Muscle of leg (tissue), 11 donors: Measurements from ENCODE around the gene CARMIL1. TPM values are rescaled to one million over a fixed set of nuclear protein-coding genes. Genes with fewer than 3 reads are reported as not detected.
"Not testable (repeated sequence)": the region's sequence is repeated elsewhere in the genome, so short reads cannot be mapped to it uniquely, and the experiment has no call there.

Source experiments
- DNase-seq: peaks from one replicate; pipeline ENCODE4 v3.0.0; 2013
- H3K27ac ChIP-seq: one replicate; pipeline ENCODE4 v1.5.1; 2013; ENCODE audit warnings: mild to moderate bottlenecking, low read length, control low read depth
- H3K27me3 ChIP-seq: one replicate; pipeline ENCODE4 v1.6.1; 2013; ENCODE audit warnings: low read length; ENCODE audit not compliant: control insufficient read depth, insufficient read depth
- H3K36me3 ChIP-seq: one replicate; pipeline ENCODE4 v1.6.1; 2013; ENCODE audit warnings: low read length; ENCODE audit not compliant: control insufficient read depth, insufficient read depth
- H3K4me1 ChIP-seq: one replicate; pipeline ENCODE4 v1.6.1; 2013; ENCODE audit warnings: low read length; ENCODE audit not compliant: control insufficient read depth, insufficient read depth
- H3K4me3 ChIP-seq: one replicate; pipeline ENCODE4 v1.5.1; 2013; ENCODE audit warnings: low read length, control low read depth
- H3K9me3 ChIP-seq: replicated peaks from 2 replicates; pipeline ENCODE4 v1.6.1; 2013; ENCODE audit warnings: low read depth, low read length; ENCODE audit not compliant: control insufficient read depth
- WGBS: methylation state at CpG from one replicate; pipeline ENCODE4 v1.1.5; 2013; ENCODE audit warnings: missing lambda C conversion rate; ENCODE audit not compliant: insufficient coverage; 5-methylcytosine and 5-hydroxymethylcytosine counted together
- polyA plus RNA-seq, 8 donors: library from polyadenylated mRNA; unstranded; fragments of 120-200 nt; gene quantifications; one replicate each; pipeline versions ENCODE4 v1.2.1 to v1.2.3, GENCODE V29; 2013; ENCODE audit warnings: inconsistent platforms in 1 of 8, low replicate concordance in 1 of 8; ENCODE audit not compliant: insufficient read length in 8 of 8, insufficient read depth in 1 of 8
- total RNA-seq: library from RNA; stranded (reverse); fragments of 120-200 nt; gene quantifications from one replicate; pipeline ENCODE4 v1.2.4, GENCODE V29; 2013

Gene CARMIL1
- total and polyA plus RNA-seq, 9 donors: 3.1 to 6.4 (median 3.6) TPM

DNA sequence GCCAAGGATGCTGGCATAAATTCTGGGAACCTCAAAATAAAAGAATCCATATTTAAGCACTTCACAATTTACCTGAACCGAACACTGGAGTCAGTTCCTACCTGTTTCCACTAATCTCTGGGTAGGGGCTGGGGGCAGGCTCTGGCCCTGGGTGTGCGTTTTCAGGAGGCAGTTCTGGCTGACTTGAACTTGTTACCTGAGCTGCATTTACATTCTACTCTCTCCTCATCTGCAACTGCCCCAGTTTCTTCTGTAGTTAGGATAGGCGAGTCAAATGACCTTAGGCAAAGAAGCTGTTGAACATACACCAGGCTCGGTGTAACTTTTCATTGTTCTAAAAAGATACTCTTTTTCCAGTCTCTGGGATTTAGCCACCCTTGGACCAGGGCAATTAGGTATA lies 13.2 kb downstream of the CARMIL1 start:
- H3K36me3 ChIP-seq: no peaks in the 10 kb centered on the region
- H3K27ac ChIP-seq: no peak overlapping the region
- H3K4me1 ChIP-seq: no peaks in the 10 kb centered on the region
- 92% methylated on average over 2 of the region's 4 CpGs for WGBS
- no peak for DNase-seq
- H3K4me3 ChIP-seq: no peak overlapping the region
- H3K27me3 ChIP-seq: no peaks in the 10 kb centered on the region
- no peaks in the 10 kb centered on the region for H3K9me3 ChIP-seq

DNA sequence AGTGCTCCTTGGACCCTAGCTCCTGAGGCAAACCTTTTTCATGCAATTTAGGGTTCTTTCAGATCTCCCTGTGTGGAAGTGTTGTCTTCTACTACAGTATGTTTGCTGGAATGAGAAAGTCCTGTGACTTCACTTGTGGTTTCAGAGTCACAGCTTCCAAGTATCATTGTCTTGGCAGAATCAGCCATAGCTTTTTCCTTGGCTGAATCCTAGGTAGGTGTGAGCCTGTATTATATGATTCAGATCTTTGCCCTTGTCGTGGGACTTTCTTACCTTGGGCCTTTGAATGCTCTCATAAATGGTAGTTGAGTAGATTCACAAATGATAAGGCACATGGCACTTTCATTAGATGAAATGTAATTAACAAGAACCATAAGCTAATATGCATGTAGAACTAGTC lies 16.5 kb downstream of the CARMIL1 start:
- no peak overlapping the region for H3K27ac ChIP-seq
- no peak overlapping the region for H3K4me3 ChIP-seq
- H3K9me3 ChIP-seq: no peaks in the 10 kb centered on the region
- no peak for DNase-seq
- H3K27me3 ChIP-seq: no peaks in the 10 kb centered on the region
- H3K4me1 ChIP-seq: no peaks in the 10 kb centered on the region
- H3K36me3 ChIP-seq: no peaks in the 10 kb centered on the region
- no CpG with 5 or more reads among the region's 1 CpG for WGBS

DNA sequence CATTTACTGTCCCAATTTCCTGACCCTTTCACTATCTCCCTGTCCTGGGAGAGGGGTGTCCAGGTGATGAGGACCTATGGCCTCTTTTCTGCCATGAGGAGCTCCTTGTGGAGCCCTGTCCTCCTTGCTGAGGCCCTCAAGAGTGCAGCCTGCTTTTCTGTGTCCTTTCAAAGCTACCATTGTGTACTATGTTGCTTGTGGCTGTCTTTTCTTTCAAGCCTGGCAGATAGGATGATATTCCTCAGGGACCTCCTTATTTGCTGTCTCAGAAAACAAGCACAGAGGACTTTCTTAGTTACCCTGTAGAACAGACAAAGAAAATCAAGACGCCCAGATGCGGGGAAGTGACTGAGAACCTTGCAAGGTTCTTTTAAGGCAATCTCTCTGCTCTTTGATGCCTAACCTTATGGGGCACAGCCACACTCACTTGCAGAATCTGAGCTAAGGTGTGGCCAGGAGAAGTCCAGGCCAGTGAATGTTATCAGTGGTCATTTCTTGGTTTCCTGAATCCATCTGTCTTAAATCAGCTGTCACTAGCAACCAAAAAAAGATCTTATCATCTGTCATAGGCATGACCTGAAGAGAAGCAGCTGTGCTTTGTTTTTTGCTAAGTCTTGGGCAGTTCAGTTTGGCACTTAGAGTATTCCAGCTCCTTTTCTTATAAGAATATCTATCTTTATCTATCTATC lies 17.2 kb downstream of the CARMIL1 start:
- no peak overlapping the region for H3K27ac ChIP-seq
- no peaks in the 10 kb centered on the region for H3K4me1 ChIP-seq
- 90% methylated on average over 2 of the region's 2 CpGs for WGBS

DNA sequence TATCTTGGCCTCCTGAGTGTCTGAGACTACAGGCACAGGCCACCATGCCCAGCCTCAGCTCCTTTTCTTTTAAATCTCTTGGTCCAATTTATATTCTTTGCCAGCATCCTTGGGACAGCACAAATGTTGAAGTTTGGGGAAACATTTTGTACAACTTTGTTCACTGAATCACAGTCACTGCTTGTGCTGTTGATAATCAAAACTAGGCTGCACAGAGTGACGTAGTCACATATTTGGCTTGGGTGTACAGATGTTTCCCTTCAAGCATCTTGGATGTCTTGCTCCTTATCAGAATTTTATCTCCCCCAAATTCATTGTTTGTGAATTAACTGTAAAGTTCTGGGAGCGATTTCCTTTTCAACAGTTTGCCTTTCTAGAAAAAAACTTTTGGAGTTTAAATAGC lies 17.9 kb downstream of the CARMIL1 start:
- Histone ChIP-seq H3K27ac (no peak overlapping the region), H3K4me3 (no peak overlapping the region), H3K9me3 (no peaks in the 10 kb centered on the region), H3K4me1 (no peaks in the 10 kb centered on the region), H3K27me3 (no peaks in the 10 kb centered on the region), H3K36me3 (no peaks in the 10 kb centered on the region)
- DNase-seq: peak; percentile 64
- no CpG with 5 or more reads among the region's 2 CpGs for WGBS

More for the DNA sequence above, 17.2 kb downstream of the CARMIL1 start:
- Histone ChIP-seq H3K9me3 (no peaks in the 10 kb centered on the region), H3K36me3 (no peaks in the 10 kb centered on the region), H3K4me3 (no peak overlapping the region), H3K27me3 (no peaks in the 10 kb centered on the region)
- DNase-seq: no peak

DNA sequence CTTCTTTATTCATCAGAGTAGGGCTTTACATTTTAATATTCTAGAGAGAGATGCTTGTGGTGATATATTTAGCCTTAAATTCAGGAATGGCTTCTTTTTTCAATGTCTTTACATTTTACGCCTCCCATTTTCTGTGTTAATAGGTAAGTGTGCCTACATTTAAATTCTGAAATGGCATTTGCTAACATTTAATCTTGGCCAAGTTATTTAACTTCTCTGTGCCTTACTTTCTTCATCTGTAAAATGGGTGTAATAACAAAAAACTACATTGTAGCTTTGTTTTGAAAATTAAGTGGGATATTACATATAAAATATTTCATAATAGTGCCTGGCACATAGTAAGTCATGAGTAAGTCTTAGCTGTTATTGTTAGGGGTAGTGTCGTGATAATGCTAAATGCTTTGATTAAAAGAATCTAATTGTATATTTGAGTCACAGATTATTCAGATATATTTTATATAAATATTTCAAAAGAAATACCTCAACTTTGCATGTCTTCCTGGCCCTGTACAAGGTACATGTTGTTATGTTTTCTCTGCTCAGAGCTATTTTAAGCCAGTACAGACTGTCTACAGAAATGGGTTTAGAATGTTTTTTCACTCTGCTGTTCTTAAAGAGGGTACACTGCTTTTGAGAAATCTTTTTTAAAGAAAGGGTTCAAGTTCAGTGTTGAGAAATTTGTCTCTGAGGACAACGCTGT lies 18.8 kb downstream of the CARMIL1 start:
- DNase-seq: no peak
- no peaks in the 10 kb centered on the region for H3K9me3 ChIP-seq
- no peaks in the 10 kb centered on the region for H3K4me1 ChIP-seq
- H3K27ac ChIP-seq: no peak overlapping the region
- no peaks in the 10 kb centered on the region for H3K27me3 ChIP-seq
- no peaks in the 10 kb centered on the region for H3K36me3 ChIP-seq
- no CpG with 5 or more reads among the region's 3 CpGs for WGBS
- H3K4me3 ChIP-seq: no peak overlapping the region

DNA sequence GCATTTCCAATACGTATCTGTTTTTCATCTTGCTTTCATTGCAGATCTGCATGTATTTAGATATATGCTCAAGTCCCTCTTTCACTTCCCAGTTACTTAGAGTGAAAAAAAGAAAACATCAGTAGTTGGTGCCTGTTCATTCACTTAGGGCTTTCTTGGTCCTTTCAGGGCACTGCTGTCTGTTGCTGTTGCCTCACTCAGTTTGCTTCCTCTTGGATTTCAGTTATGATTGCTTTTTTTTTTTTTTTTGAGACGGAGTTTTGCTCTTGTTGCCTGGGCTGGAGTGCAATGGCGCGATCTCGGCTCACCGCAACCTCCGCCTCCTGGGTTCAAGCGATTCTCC lies 19.3 kb downstream of the CARMIL1 start:
- DNase-seq: peak; percentile 33
- H3K27ac ChIP-seq, H3K27me3 ChIP-seq, H3K9me3 ChIP-seq, H3K4me3 ChIP-seq, H3K4me1 ChIP-seq, H3K36me3 ChIP-seq: not testable (repeated sequence)
- no CpG with 5 or more reads among the region's 8 CpGs for WGBS

DNA sequence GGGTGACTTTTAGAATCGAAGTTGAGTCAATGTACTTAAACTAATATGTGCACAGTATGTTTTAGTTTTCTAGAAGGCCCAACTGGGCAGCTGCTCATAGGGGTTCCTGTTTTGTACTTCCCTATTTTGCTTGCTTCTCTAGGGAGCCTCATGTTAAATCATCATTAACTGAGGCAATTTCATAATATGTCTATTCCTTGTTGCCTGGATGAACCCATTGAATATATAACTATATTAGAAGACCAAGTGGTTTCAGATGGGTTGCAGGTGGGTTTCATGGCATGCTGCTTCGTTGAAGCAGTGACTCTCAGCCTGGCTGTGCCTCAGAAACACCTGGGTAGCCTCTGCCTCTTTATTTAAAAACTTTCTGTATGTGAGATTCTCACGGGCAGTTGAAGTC lies 22.2 kb downstream of the CARMIL1 start:
- no peak overlapping the region for H3K27ac ChIP-seq
- no peak for DNase-seq
- 83% methylated on average over 1 of the region's 3 CpGs for WGBS
- H3K36me3 ChIP-seq: no peaks in the 10 kb centered on the region
- no peaks in the 10 kb centered on the region for H3K4me1 ChIP-seq
- H3K4me3 ChIP-seq: no peak overlapping the region
- H3K9me3 ChIP-seq: no peaks in the 10 kb centered on the region
- no peaks in the 10 kb centered on the region for H3K27me3 ChIP-seq

DNA sequence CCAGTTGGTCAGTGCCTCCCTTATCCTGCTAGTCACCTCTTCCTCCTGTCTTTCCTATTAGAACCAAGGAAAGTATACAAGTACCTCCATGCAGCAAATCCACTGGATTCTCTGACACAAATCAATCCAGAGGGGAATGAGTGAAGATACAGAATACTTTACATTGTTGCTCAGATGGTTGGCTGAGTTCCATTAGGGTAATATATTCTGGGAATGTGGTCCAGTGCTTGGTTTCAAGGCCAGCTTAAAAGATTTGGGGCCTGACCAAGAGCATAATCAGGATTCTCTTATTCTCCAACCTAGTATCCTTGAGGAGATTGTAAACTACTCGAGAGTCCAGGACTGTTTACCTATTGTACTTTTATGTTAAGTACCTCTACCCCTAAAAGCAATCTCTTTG lies 23.0 kb downstream of the CARMIL1 start:
- no CpG with 5 or more reads among the region's 1 CpG for WGBS
- Histone ChIP-seq H3K4me1 (no peaks in the 10 kb centered on the region), H3K27me3 (no peaks in the 10 kb centered on the region), H3K9me3 (no peaks in the 10 kb centered on the region), H3K36me3 (no peaks in the 10 kb centered on the region), H3K27ac (no peak overlapping the region), H3K4me3 (no peak overlapping the region)
- peak; percentile 55 for DNase-seq

DNA sequence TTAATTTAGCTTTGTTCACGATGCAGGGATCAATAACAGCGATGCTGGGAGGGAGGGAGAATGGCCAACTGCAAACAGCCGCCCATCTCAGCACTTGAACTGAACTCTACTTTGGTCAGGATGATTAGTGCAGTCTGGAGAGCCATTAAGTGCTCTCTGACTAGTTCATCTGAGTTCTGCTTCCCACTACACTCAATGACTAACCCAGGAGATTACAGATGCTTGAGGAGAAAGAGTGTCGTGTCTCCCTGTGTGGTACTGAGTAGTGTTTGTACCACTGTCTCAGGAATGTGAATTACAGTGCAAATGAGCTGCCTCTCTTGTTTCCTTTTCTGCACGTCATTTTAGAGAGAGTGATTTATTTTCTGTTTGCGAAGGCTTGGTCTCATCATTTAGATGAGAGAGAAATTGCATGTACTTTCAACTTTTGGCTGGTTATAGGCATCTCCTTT lies 23.5 kb downstream of the CARMIL1 start:
- WGBS: 20% methylated on average over 1 of the region's 6 CpGs
- H3K4me1 ChIP-seq: no peaks in the 10 kb centered on the region
- H3K36me3 ChIP-seq: no peaks in the 10 kb centered on the region
- no peak overlapping the region for H3K27ac ChIP-seq
- H3K9me3 ChIP-seq: no peaks in the 10 kb centered on the region
- no peaks in the 10 kb centered on the region for H3K27me3 ChIP-seq
- peak; percentile 38 for DNase-seq
- H3K4me3 ChIP-seq: no peak overlapping the region

DNA sequence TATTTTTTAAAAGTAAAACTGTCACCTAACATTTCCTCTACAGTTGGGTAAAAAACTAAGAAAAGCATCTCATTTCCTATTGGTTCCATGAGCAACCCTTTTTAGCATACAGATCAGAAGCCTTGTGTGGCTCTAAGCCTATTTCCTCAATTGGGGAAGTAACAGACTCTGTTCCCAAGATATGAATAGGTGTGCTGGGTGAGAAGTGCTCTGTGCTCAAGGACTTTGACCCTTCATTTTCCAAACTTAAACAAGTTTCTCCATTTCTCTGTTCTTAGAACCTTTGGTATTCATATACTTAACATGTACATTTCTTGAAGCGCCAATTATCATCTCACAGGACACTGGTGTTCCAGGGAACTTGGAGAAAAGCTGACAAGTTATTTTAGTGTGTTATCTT lies 24.1 kb downstream of the CARMIL1 start:
- H3K4me3 ChIP-seq: no peak overlapping the region
- H3K9me3 ChIP-seq: no peaks in the 10 kb centered on the region
- no peak overlapping the region for H3K27ac ChIP-seq
- no peak for DNase-seq
- no peaks in the 10 kb centered on the region for H3K27me3 ChIP-seq
- H3K36me3 ChIP-seq: no peaks in the 10 kb centered on the region
- no CpG with 5 or more reads among the region's 1 CpG for WGBS
- H3K4me1 ChIP-seq: no peaks in the 10 kb centered on the region
